ENCODE results near the gene JAKMIP1.

The JAKMIP1 gene

DNA sequence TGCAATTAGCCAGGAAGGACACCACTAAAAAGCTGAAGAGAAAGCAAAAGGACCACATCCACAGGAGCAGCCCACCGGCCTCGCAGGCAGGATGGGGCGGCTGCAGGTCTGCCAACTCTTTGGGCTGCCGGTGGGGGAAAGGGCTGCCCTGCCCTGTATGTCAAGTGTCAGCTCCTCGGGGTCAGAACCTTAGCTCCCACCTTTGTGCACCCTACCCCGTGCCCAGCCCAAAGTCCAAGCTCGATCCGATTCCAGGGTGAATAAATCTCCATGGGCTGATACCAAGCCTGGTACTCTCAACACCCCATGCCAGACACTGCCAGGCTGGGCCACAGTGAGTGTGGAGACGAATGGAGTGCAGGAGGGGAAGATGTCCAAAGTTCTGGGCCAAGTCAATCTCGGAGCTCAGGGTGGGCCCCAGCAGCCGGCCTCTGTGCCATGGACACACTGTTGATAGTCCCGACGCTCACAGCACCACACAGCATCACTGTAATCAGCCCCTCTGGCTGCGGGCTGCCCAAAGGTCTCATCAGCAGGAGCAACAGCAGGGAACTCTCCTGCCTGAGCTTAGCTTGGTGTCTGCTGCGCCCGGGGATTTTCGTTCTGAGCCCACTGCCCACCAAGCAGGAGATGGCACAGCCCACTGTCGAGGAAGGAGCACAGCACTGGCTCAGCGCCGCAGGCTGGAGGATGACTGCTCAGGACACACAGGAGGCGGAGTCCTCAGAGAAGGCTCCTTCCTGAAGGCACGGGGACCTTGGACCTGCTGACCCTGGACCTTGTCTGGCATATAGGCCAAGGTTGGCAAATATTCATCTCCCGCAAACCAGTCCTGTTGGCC is 84.4 kb downstream of the JAKMIP1 start:
- Histone ChIP-seq H3K4me3 (ENCODE audit: low read depth, low read length) (no peak overlapping the region), H3K27ac (no peak overlapping the region), H3K36me3 (no peaks in the 10 kb centered on the region; the same call in 1 of the 2 replicates), H3K27me3 (ENCODE audit: insufficient read depth, low read depth, severe bottlenecking) (no peaks in the 10 kb centered on the region), H3K9me3 (ENCODE audit: severe bottlenecking) (no peaks in the 10 kb centered on the region)
- DNase-seq = no peak
- TF ChIP-seq, protein P1, sequence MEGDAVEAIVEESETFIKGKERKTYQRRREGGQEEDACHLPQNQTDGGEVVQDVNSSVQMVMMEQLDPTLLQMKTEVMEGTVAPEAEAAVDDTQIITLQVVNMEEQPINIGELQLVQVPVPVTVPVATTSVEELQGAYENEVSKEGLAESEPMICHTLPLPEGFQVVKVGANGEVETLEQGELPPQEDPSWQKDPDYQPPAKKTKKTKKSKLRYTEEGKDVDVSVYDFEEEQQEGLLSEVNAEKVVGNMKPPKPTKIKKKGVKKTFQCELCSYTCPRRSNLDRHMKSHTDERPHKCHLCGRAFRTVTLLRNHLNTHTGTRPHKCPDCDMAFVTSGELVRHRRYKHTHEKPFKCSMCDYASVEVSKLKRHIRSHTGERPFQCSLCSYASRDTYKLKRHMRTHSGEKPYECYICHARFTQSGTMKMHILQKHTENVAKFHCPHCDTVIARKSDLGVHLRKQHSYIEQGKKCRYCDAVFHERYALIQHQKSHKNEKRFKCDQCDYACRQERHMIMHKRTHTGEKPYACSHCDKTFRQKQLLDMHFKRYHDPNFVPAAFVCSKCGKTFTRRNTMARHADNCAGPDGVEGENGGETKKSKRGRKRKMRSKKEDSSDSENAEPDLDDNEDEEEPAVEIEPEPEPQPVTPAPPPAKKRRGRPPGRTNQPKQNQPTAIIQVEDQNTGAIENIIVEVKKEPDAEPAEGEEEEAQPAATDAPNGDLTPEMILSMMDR (IDR thresholded peaks at IDR 0.05; ENCODE audit: low read depth, low read length) = no peak

- no peak for DNase-seq
These were observed 85.0 kb downstream of the JAKMIP1 start for GRCh38 chr4:6115342-6115741.

GRCh38 chr4:6114601-6115000 is 85.7 kb downstream of the JAKMIP1 start:
- H3K4me3 ChIP-seq (ENCODE audit: low read depth, low read length) = no peak overlapping the region
- DNase-seq = no peak
- no peak overlapping the region for H3K27ac ChIP-seq
- no peaks in the 10 kb centered on the region for H3K9me3 ChIP-seq (ENCODE audit: severe bottlenecking)
- no peaks in the 10 kb centered on the region; the same call in 1 of the 2 replicates for H3K36me3 ChIP-seq
- H3K27me3 ChIP-seq (ENCODE audit: insufficient read depth, low read depth, severe bottlenecking) = no peaks in the 10 kb centered on the region
- TF ChIP-seq, protein P1 (IDR thresholded peaks at IDR 0.05; ENCODE audit: low read depth, low read length) = no peak

More at GRCh38 chr4:6115342-6115741, 85.0 kb downstream of the JAKMIP1 start:
- H3K27ac ChIP-seq = no peak overlapping the region
- H3K9me3 ChIP-seq (ENCODE audit: severe bottlenecking) = no peaks in the 10 kb centered on the region
- no peak overlapping the region for H3K4me3 ChIP-seq (ENCODE audit: low read depth, low read length)
- no peaks in the 10 kb centered on the region; the same call in 1 of the 2 replicates for H3K36me3 ChIP-seq
- TF ChIP-seq, protein P1 (IDR thresholded peaks at IDR 0.05; ENCODE audit: low read depth, low read length) = no peak
- no peaks in the 10 kb centered on the region for H3K27me3 ChIP-seq (ENCODE audit: insufficient read depth, low read depth, severe bottlenecking)

DNA sequence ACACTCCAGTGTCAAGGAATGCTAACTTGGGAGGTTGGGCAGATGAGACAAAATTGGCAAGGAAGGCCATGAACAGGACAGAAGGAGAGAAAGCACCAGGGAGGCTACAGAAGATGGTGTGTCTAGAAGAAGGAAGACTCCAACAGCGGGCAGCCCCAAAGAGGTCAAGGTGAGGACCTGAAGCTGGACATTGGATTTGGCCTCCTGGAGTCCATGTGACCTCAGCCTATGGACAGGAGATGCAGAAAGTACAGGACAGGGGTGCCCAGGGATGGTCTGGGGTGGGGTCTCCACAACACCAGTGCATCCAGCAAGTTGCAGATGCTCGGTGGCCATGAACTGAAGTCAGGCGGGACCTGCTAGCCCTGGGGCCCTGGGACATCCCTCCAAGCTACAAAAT is 86.2 kb downstream of the JAKMIP1 start:
- no peaks in the 10 kb centered on the region for H3K27me3 ChIP-seq (ENCODE audit: insufficient read depth, low read depth, severe bottlenecking)
- no peak overlapping the region for H3K27ac ChIP-seq
- no peak for DNase-seq
- no peak overlapping the region for H3K4me3 ChIP-seq (ENCODE audit: low read depth, low read length)
- H3K36me3 ChIP-seq = no peaks in the 10 kb centered on the region; the same call in 1 of the 2 replicates
- TF ChIP-seq, protein P1 (IDR thresholded peaks at IDR 0.05; ENCODE audit: low read depth, low read length) = no peak
- no peaks in the 10 kb centered on the region for H3K9me3 ChIP-seq (ENCODE audit: severe bottlenecking)

- H3K36me3 ChIP-seq = no peaks in the 10 kb centered on the region; the same call in 1 of the 2 replicates
- no peak overlapping the region for H3K4me3 ChIP-seq (ENCODE audit: low read depth, low read length)
- no peak overlapping the region for H3K27ac ChIP-seq
- TF ChIP-seq, protein P1 (IDR thresholded peaks at IDR 0.05; ENCODE audit: low read depth, low read length) = no peak
- DNase-seq = no peak
- H3K9me3 ChIP-seq (ENCODE audit: severe bottlenecking) = no peaks in the 10 kb centered on the region
- H3K27me3 ChIP-seq (ENCODE audit: insufficient read depth, low read depth, severe bottlenecking) = no peaks in the 10 kb centered on the region
These were observed 86.7 kb downstream of the JAKMIP1 start for GRCh38 chr4:6113641-6114040.
